HepG2 (cell line): ENCODE data around the gene TTLL11. TPM values are rescaled to one million over a fixed set of nuclear protein-coding genes. Genes with fewer than 3 reads are reported as not detected.

Source experiments
- ATAC-seq: fragments of 200-7000 bp; cut with Tn5 transposase; 3 replicates; pipeline ENCODE4 v1.9.1; 2020; ENCODE audit warnings: mild to moderate bottlenecking, moderate library complexity
- BruUV-seq: library from RNA; stranded (reverse); fragments of 400-500 nt; replicated peaks from 2 replicates; lab custom pipeline; 2021; lab: Mats Ljungman, UMichigan
- CTCF ChIA-PET: fragments of 300-600 bp; formaldehyde crosslinking; extraction: SDS; loops from one replicate; lab custom pipeline; 2021; ENCODE audit warnings: low total read pairs, inconsistent platforms, low intra/inter-chr PET ratio; lab: Yijun Ruan, JAX
- POLR2A ChIA-PET: fragments of 350-600 bp; sonication (Branson Sonifier 250); formaldehyde crosslinking; loops from one replicate; lab custom pipeline; 2020; ENCODE audit warnings: antibody characterized with exemption, inconsistent platforms; lab: Yijun Ruan, JAX
- DNase-seq: peaks from one replicate; pipeline ENCODE4 v3.0.0-alpha.2; 2015; ENCODE audit warnings: low spot score
- FAIRE-seq: peaks from 3 replicates; lab custom pipeline; 2011; peaks lifted over from hg19 to GRCh38; lab: Jason Lieb, UNC
- H2AFZ ChIP-seq: one replicate; pipeline ENCODE4 v1.6.1; 2011; ENCODE audit warnings: low read length, inconsistent platforms
- H3K27ac ChIP-seq: fragments of 300-600 bp; 3 replicates; pipeline ENCODE4 v1.8.0; 2011; ENCODE audit warnings: mixed run types, mild to moderate bottlenecking, mixed read lengths, low read length, inconsistent platforms; ENCODE audit not compliant: insufficient read depth; ENCODE audit errors: extremely low read length
- H3K27me3 ChIP-seq, 2 experiments: fragments of 200-600 bp in 1 of 2; 2 replicates in 1 of 2; 3 replicates in 1 of 2; pipeline versions ENCODE4 v1.6.0 to v1.8.0; 2011; ENCODE audit warnings: low read length in 2 of 2, mild to moderate bottlenecking in 2 of 2, moderate library complexity in 2 of 2, inconsistent platforms in 1 of 2; ENCODE audit not compliant: insufficient read depth in 2 of 2, control insufficient read depth in 1 of 2
- H3K36me3 ChIP-seq, 2 experiments: fragments of 200-600 bp in 1 of 2; replicated peaks in 1 of 2; 2 replicates in 1 of 2; 3 replicates in 1 of 2; pipeline versions ENCODE4 v1.5.1 to v1.8.0; 2011; ENCODE audit warnings: low read length in 2 of 2, inconsistent platforms in 1 of 2; ENCODE audit not compliant: insufficient read depth in 2 of 2, control insufficient read depth in 1 of 2
- H3K4me1 ChIP-seq: 2 replicates; pipeline ENCODE4 v1.5.1; 2012; ENCODE audit warnings: low read length, inconsistent platforms; ENCODE audit not compliant: insufficient read depth
- H3K4me2 ChIP-seq: 2 replicates; pipeline ENCODE4 v1.6.0; 2011; ENCODE audit warnings: low read depth, low read length, inconsistent platforms
- H3K4me3 ChIP-seq, 3 experiments: fragments of 200-600 bp in 1 of 3; sonication (generic), shearing (Covaris generic) in 1 of 3; replicated peaks in 1 of 3; 2 replicates each; pipeline ENCODE4 v1.5.1; 2011 to 2016; ENCODE audit warnings: low read length in 3 of 3, inconsistent platforms in 2 of 3, low read depth in 2 of 3, mild to moderate bottlenecking in 2 of 3, control low read depth in 1 of 3, mixed read lengths in 1 of 3; ENCODE audit not compliant: insufficient read depth in 1 of 3
- H3K79me2 ChIP-seq: one replicate; pipeline ENCODE4 v1.6.1; 2011; ENCODE audit warnings: low read length, inconsistent platforms; ENCODE audit not compliant: insufficient read depth
- H3K9ac ChIP-seq: 2 replicates; pipeline ENCODE4 v1.6.0; 2011; ENCODE audit warnings: mild to moderate bottlenecking, low read depth, low read length, inconsistent platforms; ENCODE audit not compliant: insufficient read depth
- H3K9me3 ChIP-seq: 2 replicates; pipeline ENCODE4 v1.5.1; 2012; ENCODE audit warnings: mild to moderate bottlenecking, low read length
- H4K20me1 ChIP-seq: 2 replicates; pipeline ENCODE4 v1.6.0; 2011; ENCODE audit warnings: inconsistent platforms, mild to moderate bottlenecking, low read length, moderate library complexity; ENCODE audit not compliant: insufficient read depth
- ASH2L ChIP-seq: fragments of 300-600, 200-600 bp; sonication (generic); IDR thresholded peaks from 2 replicates; pipeline ENCODE4 v1.7.0; 2017; ENCODE audit warnings: low read depth, mild to moderate bottlenecking, moderate library complexity, mixed read lengths, low read length; ENCODE audit not compliant: insufficient read length
- CTCF ChIP-seq: sonication (generic); formaldehyde crosslinking; IDR thresholded peaks from 2 replicates; pipeline ENCODE4 v1.5.0; 2020; ENCODE audit warnings: mild to moderate bottlenecking, missing genetic modification reagents, moderate library complexity
- FOXP1 ChIP-seq, 2 experiments: fragments of 450-650 bp in 1 of 2; IDR thresholded peaks; 2 replicates each; pipeline ENCODE4 v1.6.1; 2017 to 2018; ENCODE audit warnings: antibody characterized with exemption in 1 of 2
- KAT2B ChIP-seq: fragments of 150-350 bp; IDR thresholded peaks from 2 replicates; pipeline ENCODE4 v1.6.1; 2014; ENCODE audit warnings: low read depth, low read length, borderline replicate concordance
- MTA3 ChIP-seq: sonication (generic); formaldehyde crosslinking; IDR thresholded peaks from 2 replicates; pipeline ENCODE4 v1.4.0; 2020; ENCODE audit warnings: missing genetic modification reagents
- SOX6 ChIP-seq, 2 experiments: fragments of 450-650 bp in 1 of 2; sonication (generic) in 1 of 2; formaldehyde crosslinking in 1 of 2; IDR thresholded peaks; 2 replicates each; pipeline versions ENCODE4 v1.4.0 to v1.6.1; 2017 to 2020; ENCODE audit warnings: antibody characterized with exemption in 1 of 2, mild to moderate bottlenecking in 1 of 2, missing genetic modification reagents in 1 of 2
- TEAD3 ChIP-seq: optimal IDR thresholded peaks from 2 replicates; pipeline ENCODE3; 2016; ENCODE audit warnings: borderline replicate concordance
- ZBED4 ChIP-seq: sonication (generic); formaldehyde crosslinking; IDR thresholded peaks from 2 replicates; pipeline ENCODE4 v1.4.0; 2020; ENCODE audit warnings: missing genetic modification reagents, borderline replicate concordance
- ZBTB10 ChIP-seq: sonication (generic); formaldehyde crosslinking; IDR thresholded peaks from 2 replicates; pipeline ENCODE4 v1.4.0; 2020; ENCODE audit warnings: missing genetic modification reagents, borderline replicate concordance
- ZKSCAN1 ChIP-seq: fragments of 150-350 bp; IDR thresholded peaks from 2 replicates; pipeline ENCODE4 v1.6.1; 2014; ENCODE audit warnings: low read length
- ZMAT3 ChIP-seq: sonication (generic); formaldehyde crosslinking; conservative IDR thresholded peaks from 2 replicates; pipeline ENCODE4 v1.7.0; 2021; ENCODE audit warnings: missing genetic modification reagents
- ZNF644 ChIP-seq: IDR thresholded peaks from 2 replicates; pipeline ENCODE4 v1.6.1; 2016; ENCODE audit warnings: low read depth
- WGBS: methylation state at CpG from one replicate; pipeline ENCODE4 v1.1.6; 2017; ENCODE audit warnings: low lambda C conversion rate; 5-methylcytosine and 5-hydroxymethylcytosine counted together
- in situ Hi-C: cut with HindIII; loops from 2 replicates; pipeline ENCODE4 v1.10.0; 2017; ENCODE audit warnings: low pct_unique_long_range_greater_than_20kb; ENCODE audit not compliant: extremely low pct_ligation_motif_present
- intact Hi-C: fragments of 100-400 bp; cut with micrococcal nuclease; formaldehyde crosslinking; loops from one replicate; pipeline ENCODE4 v1.10.0; 2022; ENCODE audit not compliant: unreplicated experiment
- polyA plus RNA-seq, 8 experiments: library from polyadenylated mRNA; depleted of rRNA in 3 of 8; stranded (reverse) in 7 of 8; unstranded in 1 of 8; fragments of >200 nt; fragmentation: Illumina TruSeq in 4 of 8; extraction: Trizol in 4 of 8; gene quantifications; 2 replicates each; pipeline versions ENCODE4 v1.2.1 to v1.2.3, GENCODE V29; 2011 to 2016; ENCODE audit warnings: low read depth in 4 of 8, missing spikeins in 1 of 8, mixed read lengths in 1 of 8; ENCODE audit not compliant: insufficient read depth in 1 of 8
- total RNA-seq, 5 experiments: library from RNA; depleted of rRNA; stranded (reverse); fragments of >200 nt; fragmentation: Illumina TruSeq; extraction: Trizol; gene quantifications; 2 replicates each; pipeline ENCODE4 v1.2.3, GENCODE V29; 2016; ENCODE audit warnings: low read depth in 1 of 5
- TF ChIP-seq, protein P1 (sequence below): sonication (generic); formaldehyde crosslinking; conservative IDR thresholded peaks from 2 replicates; pipeline ENCODE4 v1.8.0; 2022; ENCODE audit warnings: missing genetic modification reagents

The TTLL11 gene
- total and polyA plus RNA-seq, 2 of the 13 experiments (the other 11 are each of a cell fraction or from before 2014, with no cell fraction given) = 4.5 to 5.2 TPM

- Histone ChIP-seq H2AFZ (no peak overlapping the region), H3K27ac (no peak overlapping the region), H4K20me1 (no peaks in the 10 kb centered on the region), H3K36me3 (no peaks in the 10 kb centered on the region), H3K27me3 (no peaks in the 10 kb centered on the region), H3K4me3 (no peak overlapping the region), H3K9me3 (no peaks in the 10 kb centered on the region), H3K4me2 (no peak overlapping the region), H3K9ac (no peak overlapping the region), H3K4me1 (peaks cover 20% of the 10 kb centered on the region), H3K79me2 (no peaks in the 10 kb centered on the region)
- POLR2A ChIA-PET = no interaction called here
- 11% methylated on average over 1 of the region's 1 CpG for WGBS
- CTCF ChIA-PET = no interaction called here
- FAIRE-seq = peak; percentile 55
- DNase-seq = no peak
- no TSS peak for BruUV-seq
- peak; percentile 85 for ATAC-seq
- intact Hi-C loops (no loop called here), in situ Hi-C loops (no loop called here)
- TF ChIP-seq ZMAT3 (no peak), ASH2L (no peak), ZNF644 (CRISPR knock-in tag) (no peak), TEAD3 (CRISPR knock-in tag) (no peak), SOX6 (IDR thresholded peaks at IDR 0.05) (no peak), SOX6 (CRISPR knock-in tag; IDR thresholded peaks at IDR 0.05) (no peak), KAT2B (no peak), ZKSCAN1 (no peak), FOXP1 (IDR thresholded peaks at IDR 0.05) (no peak), FOXP1 (CRISPR knock-in tag; IDR thresholded peaks at IDR 0.05) (no peak), MTA3 (CRISPR knock-in tag) (no peak), CTCF (CRISPR knock-in tag) (peak; percentile 54), ZBED4 (no peak), ZBTB10 (CRISPR knock-in tag) (no peak)
- TF ChIP-seq, protein P1, sequence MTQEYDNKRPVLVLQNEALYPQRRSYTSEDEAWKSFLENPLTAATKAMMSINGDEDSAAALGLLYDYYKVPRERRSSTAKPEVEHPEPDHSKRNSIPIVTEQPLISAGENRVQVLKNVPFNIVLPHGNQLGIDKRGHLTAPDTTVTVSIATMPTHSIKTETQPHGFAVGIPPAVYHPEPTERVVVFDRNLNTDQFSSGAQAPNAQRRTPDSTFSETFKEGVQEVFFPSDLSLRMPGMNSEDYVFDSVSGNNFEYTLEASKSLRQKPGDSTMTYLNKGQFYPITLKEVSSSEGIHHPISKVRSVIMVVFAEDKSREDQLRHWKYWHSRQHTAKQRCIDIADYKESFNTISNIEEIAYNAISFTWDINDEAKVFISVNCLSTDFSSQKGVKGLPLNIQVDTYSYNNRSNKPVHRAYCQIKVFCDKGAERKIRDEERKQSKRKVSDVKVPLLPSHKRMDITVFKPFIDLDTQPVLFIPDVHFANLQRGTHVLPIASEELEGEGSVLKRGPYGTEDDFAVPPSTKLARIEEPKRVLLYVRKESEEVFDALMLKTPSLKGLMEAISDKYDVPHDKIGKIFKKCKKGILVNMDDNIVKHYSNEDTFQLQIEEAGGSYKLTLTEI (CRISPR knock-in tag) = no peak
Observed at GRCh38 chr9:122005597-122005996, 87.5 kb downstream of the TTLL11 start.
